Measurements from ENCODE around the gene CEACAM1.

DNA sequence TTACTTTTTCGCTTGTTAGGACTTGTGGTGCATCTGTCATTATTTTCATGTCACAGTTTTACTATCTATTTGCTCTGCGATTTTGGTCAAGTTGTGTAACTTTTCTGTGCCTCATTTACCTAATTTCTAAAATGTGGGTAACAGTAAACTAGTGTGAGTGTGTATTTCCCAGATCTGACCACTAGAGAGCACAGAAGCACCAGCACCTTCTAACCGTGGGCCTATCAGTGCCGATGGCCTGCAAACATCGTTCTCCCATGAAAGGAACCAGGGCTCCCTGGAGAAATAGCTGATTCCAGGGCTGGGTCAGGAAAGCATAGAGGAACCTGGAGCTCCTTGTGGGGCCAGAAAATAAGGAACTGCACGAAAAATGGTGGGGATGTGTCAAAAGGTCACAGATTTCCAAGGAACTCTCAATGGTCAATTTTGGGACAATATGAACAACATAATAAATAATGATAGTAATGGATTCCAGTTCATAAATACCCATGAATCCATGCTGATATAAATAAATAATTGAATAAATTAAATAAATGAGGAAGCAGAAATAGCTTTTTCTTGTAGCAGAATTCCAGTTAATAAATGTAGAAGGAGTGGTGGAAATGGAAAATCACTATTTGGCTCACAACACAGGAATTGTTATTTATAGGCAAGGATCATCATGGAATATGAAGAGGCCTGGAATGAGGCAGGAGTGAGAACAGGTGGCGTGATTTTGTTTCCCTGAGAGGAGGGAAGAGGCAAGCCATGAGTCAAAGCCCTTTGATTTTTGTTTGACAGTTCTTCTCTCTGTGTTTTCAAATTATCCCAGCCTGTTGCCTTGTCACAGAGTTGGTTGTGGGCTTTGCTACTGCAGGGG, 35.3 kb upstream of the CEACAM1 start:
- TF ChIP-seq, protein P1, sequence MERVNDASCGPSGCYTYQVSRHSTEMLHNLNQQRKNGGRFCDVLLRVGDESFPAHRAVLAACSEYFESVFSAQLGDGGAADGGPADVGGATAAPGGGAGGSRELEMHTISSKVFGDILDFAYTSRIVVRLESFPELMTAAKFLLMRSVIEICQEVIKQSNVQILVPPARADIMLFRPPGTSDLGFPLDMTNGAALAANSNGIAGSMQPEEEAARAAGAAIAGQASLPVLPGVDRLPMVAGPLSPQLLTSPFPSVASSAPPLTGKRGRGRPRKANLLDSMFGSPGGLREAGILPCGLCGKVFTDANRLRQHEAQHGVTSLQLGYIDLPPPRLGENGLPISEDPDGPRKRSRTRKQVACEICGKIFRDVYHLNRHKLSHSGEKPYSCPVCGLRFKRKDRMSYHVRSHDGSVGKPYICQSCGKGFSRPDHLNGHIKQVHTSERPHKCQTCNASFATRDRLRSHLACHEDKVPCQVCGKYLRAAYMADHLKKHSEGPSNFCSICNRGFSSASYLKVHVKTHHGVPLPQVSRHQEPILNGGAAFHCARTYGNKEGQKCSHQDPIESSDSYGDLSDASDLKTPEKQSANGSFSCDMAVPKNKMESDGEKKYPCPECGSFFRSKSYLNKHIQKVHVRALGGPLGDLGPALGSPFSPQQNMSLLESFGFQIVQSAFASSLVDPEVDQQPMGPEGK (CRISPR knock-in tag; IDR thresholded peaks at IDR 0.05; ENCODE audit: borderline replicate concordance): no peak
- TF ChIP-seq TOX (CRISPR knock-in tag; IDR thresholded peaks at IDR 0.05; ENCODE audit: borderline replicate concordance) (no peak), ZFP30 (CRISPR knock-in tag; IDR thresholded peaks at IDR 0.05) (no peak), ZNF565 (CRISPR knock-in tag; conservative IDR thresholded peaks at IDR 0.05; ENCODE audit: low read depth) (no peak), GLIS3 (CRISPR knock-in tag; IDR thresholded peaks at IDR 0.05) (no peak), ISL1 (CRISPR knock-in tag; IDR thresholded peaks at IDR 0.05) (no peak), RARB (CRISPR knock-in tag; IDR thresholded peaks at IDR 0.05) (no peak), TCF4 (CRISPR knock-in tag; IDR thresholded peaks at IDR 0.05; ENCODE audit: borderline replicate concordance) (no peak), OSR1 (CRISPR knock-in tag; IDR thresholded peaks at IDR 0.05) (no peak), ZNF70 (CRISPR knock-in tag; IDR thresholded peaks at IDR 0.05) (no peak), ZNF8 (CRISPR knock-in tag; IDR thresholded peaks at IDR 0.05) (no peak)
- TF ChIP-seq, protein P2, sequence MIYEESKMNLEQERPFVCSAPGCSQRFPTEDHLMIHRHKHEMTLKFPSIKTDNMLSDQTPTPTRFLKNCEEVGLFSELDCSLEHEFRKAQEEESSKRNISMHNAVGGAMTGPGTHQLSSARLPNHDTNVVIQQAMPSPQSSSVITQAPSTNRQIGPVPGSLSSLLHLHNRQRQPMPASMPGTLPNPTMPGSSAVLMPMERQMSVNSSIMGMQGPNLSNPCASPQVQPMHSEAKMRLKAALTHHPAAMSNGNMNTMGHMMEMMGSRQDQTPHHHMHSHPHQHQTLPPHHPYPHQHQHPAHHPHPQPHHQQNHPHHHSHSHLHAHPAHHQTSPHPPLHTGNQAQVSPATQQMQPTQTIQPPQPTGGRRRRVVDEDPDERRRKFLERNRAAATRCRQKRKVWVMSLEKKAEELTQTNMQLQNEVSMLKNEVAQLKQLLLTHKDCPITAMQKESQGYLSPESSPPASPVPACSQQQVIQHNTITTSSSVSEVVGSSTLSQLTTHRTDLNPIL (CRISPR knock-in tag; IDR thresholded peaks at IDR 0.05; ENCODE audit: low read depth): no peak
